LNCAP (cell line): ENCODE data around the gene SOD3.

ENCODE experiments used
- CTCF ChIP-seq: fragments of 450-650 bp; IDR thresholded peaks from 2 replicates; pipeline ENCODE4 v1.5.1; 2017; ENCODE audit warnings: mild to moderate bottlenecking

Gene SOD3

GRCh38 chr4:24770032-24770584 is 25.3 kb upstream of the SOD3 start:
- TF ChIP-seq CTCF = no peak

- TF ChIP-seq CTCF = no peak
Measured at GRCh38 chr4:24770667-24771066, 24.7 kb upstream of the SOD3 start.

- TF ChIP-seq CTCF = no peak
Measured at GRCh38 chr4:24771241-24771640, 24.1 kb upstream of the SOD3 start.

GRCh38 chr4:24772061-24772705 is 23.2 kb upstream of the SOD3 start:
- TF ChIP-seq CTCF = no peak

- no peak for TF ChIP-seq CTCF
Measured at GRCh38 chr4:24772952-24773351, 22.4 kb upstream of the SOD3 start.

GRCh38 chr4:24774452-24774851 is 20.9 kb upstream of the SOD3 start:
- no peak for TF ChIP-seq CTCF

GRCh38 chr4:24775032-24775605 is 20.3 kb upstream of the SOD3 start:
- no peak for TF ChIP-seq CTCF
